ENCODE measurements around the gene MOK. TPM values are rescaled to one million over a fixed set of nuclear protein-coding genes. Genes with fewer than 3 reads are reported as not detected.

The MOK gene
- total and polyA plus RNA-seq, 2 donors (not counting 1 experiment from before 2014, with no cell fraction given) = 4.3 to 4.7 TPM

DNA sequence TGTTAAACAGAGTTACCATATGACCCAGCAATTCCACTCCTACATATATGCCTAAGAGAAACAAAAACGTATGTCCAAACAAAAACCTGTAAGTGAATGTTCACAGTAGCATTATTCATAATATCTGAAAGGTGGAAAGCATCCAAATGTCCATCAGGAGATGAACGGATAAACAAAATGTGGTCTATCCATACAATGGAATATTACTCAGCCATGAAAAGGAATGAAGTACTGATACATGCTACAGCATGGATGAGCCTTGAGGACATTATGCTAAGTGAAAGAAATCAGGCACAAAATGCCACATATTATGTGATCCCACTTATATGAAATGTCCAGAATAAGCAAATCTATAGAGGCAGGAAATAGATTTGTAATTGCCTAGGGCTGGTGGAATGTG lies 16.8 kb downstream of the MOK start:
- Histone ChIP-seq H3K36me3 (ENCODE audit: control insufficient read depth, insufficient read depth, low read length) (no peaks in the 10 kb centered on the region), H3K4me3 (replicated peaks in 1 of 4; ENCODE audit: control extremely low read depth in 1 of 4, insufficient read depth in 1 of 4, low read depth in 3 of 4, low read length in 4 of 4) (no peak overlapping the region), H3K9ac (ENCODE audit: insufficient read depth, low read length) (no peak overlapping the region), H4K20me1 (ENCODE audit: control insufficient read depth, extremely low read depth, insufficient read depth, low read length) (no peaks in the 10 kb centered on the region), H3K27ac (ENCODE audit: insufficient read depth, low read length) (no peak overlapping the region), H2AFZ (ENCODE audit: low read length) (no peak overlapping the region), H3K4me1 (ENCODE audit: control insufficient read depth, extremely low read depth, insufficient read depth, low read length) (no peaks in the 10 kb centered on the region), H3K27me3 (ENCODE audit: control insufficient read depth, insufficient read depth, low read length) (no peaks in the 10 kb centered on the region), H3K79me2 (ENCODE audit: control insufficient read depth, insufficient read depth, low read length) (no peaks in the 10 kb centered on the region), H3K9me3 (ENCODE audit: control insufficient read depth, insufficient read depth, low read depth, low read length) (no peaks in the 10 kb centered on the region), H3K4me2 (ENCODE audit: extremely low read depth, insufficient read depth, low read length) (no peak overlapping the region)
- TF ChIP-seq CTCF (conservative IDR thresholded peaks at IDR 0.05 in 1 of 2, IDR thresholded peaks at IDR 0.05 in 1 of 2; ENCODE audit: low read depth in 1 of 2, low read length in 2 of 2) (no peak), EZH2 (IDR thresholded peaks at IDR 0.05; ENCODE audit: low read length, missing control alignments) (no peak)
- DNase-seq (ENCODE audit: low read depth in 2 of 2) = no peak

DNA sequence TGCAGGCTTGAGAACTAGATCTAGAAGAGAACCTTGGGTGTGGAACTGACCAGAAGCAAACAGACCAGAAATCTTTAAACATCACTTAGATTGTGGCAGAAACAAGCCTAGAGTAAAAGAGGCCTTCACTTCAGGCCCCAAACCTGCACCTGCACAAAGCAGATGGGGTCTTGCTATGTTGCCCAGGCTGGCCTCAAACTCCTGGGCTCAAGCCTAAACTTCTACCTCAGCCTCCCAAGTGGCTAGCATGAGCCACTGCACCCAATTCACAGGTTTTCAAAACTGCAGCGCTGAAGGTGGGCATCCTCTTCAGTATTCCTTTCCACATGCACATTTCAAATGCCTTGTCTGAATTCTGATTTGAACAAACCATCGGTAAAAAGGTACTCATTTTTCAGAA lies 19.9 kb downstream of the MOK start:
- no peak overlapping the region for H2AFZ ChIP-seq (ENCODE audit: low read length)
- DNase-seq (ENCODE audit: low read depth in 2 of 2) = no peak
- peaks cover 5% of the 10 kb centered on the region for H3K4me1 ChIP-seq (ENCODE audit: control insufficient read depth, extremely low read depth, insufficient read depth, low read length)
- no peak for TF ChIP-seq EZH2 (IDR thresholded peaks at IDR 0.05; ENCODE audit: low read length, missing control alignments)
- no peak for TF ChIP-seq CTCF (conservative IDR thresholded peaks at IDR 0.05 in 1 of 2, IDR thresholded peaks at IDR 0.05 in 1 of 2; ENCODE audit: low read depth in 1 of 2, low read length in 2 of 2)
- no peaks in the 10 kb centered on the region for H4K20me1 ChIP-seq (ENCODE audit: control insufficient read depth, extremely low read depth, insufficient read depth, low read length)
- no peaks in the 10 kb centered on the region for H3K9me3 ChIP-seq (ENCODE audit: control insufficient read depth, insufficient read depth, low read depth, low read length)
- H3K27me3 ChIP-seq (ENCODE audit: control insufficient read depth, insufficient read depth, low read length) = no peaks in the 10 kb centered on the region
- H3K9ac ChIP-seq (ENCODE audit: insufficient read depth, low read length) = no peak overlapping the region
- H3K79me2 ChIP-seq (ENCODE audit: control insufficient read depth, insufficient read depth, low read length) = no peaks in the 10 kb centered on the region
- no peak overlapping the region for H3K4me3 ChIP-seq (replicated peaks in 1 of 4; ENCODE audit: control extremely low read depth in 1 of 4, insufficient read depth in 1 of 4, low read depth in 3 of 4, low read length in 4 of 4)
- no peak overlapping the region for H3K4me2 ChIP-seq (ENCODE audit: extremely low read depth, insufficient read depth, low read length)
- H3K36me3 ChIP-seq (ENCODE audit: control insufficient read depth, insufficient read depth, low read length) = no peaks in the 10 kb centered on the region
- no peak overlapping the region for H3K27ac ChIP-seq (ENCODE audit: insufficient read depth, low read length)

- no peaks in the 10 kb centered on the region for H3K27me3 ChIP-seq (ENCODE audit: control insufficient read depth, insufficient read depth, low read length)
Observed at GRCh38 chr14:102283631-102284129, 21.3 kb downstream of the MOK start.

More at GRCh38 chr14:102283631-102284129, 21.3 kb downstream of the MOK start:
- Histone ChIP-seq H3K36me3 (ENCODE audit: control insufficient read depth, insufficient read depth, low read length) (no peaks in the 10 kb centered on the region), H3K4me3 (replicated peaks in 1 of 4; ENCODE audit: control extremely low read depth in 1 of 4, insufficient read depth in 1 of 4, low read depth in 3 of 4, low read length in 4 of 4) (no peak overlapping the region), H3K9ac (ENCODE audit: insufficient read depth, low read length) (no peak overlapping the region), H3K79me2 (ENCODE audit: control insufficient read depth, insufficient read depth, low read length) (no peaks in the 10 kb centered on the region), H3K9me3 (ENCODE audit: control insufficient read depth, insufficient read depth, low read depth, low read length) (no peaks in the 10 kb centered on the region), H3K4me1 (ENCODE audit: control insufficient read depth, extremely low read depth, insufficient read depth, low read length) (peaks cover 7% of the 10 kb centered on the region), H4K20me1 (ENCODE audit: control insufficient read depth, extremely low read depth, insufficient read depth, low read length) (no peaks in the 10 kb centered on the region), H3K27ac (ENCODE audit: insufficient read depth, low read length) (no peak overlapping the region), H3K4me2 (ENCODE audit: extremely low read depth, insufficient read depth, low read length) (no peak overlapping the region), H2AFZ (ENCODE audit: low read length) (no peak overlapping the region)
- DNase-seq (ENCODE audit: low read depth in 2 of 2) = no peak
- TF ChIP-seq EZH2 (IDR thresholded peaks at IDR 0.05; ENCODE audit: low read length, missing control alignments) (no peak), CTCF (conservative IDR thresholded peaks at IDR 0.05 in 1 of 2, IDR thresholded peaks at IDR 0.05 in 1 of 2; ENCODE audit: low read depth in 1 of 2, low read length in 2 of 2) (no peak)
